ENCODE measurements around the gene ZNF148. TPM values are rescaled to one million over a fixed set of nuclear protein-coding genes. Genes with fewer than 3 reads are reported as not detected.

ZNF148 gene
- total RNA-seq, 4 donors from 2014 or later = 64.2 to 86.7 (median 75.3) TPM

- Histone ChIP-seq H3K27me3 (no peaks in the 10 kb centered on the region), H3K4me1 (peaks cover 0 to 4% of the 10 kb centered on the region in 2 donors), H3K36me3 (no peaks in the 10 kb centered on the region), H3K9me3 (no peaks in the 10 kb centered on the region), H3K27ac (no peak overlapping the region), H3K4me3 (replicated peaks in 1 of 3) (no peak overlapping the region)
- 83 to 84% methylated on average over 5 of the region's 5 CpGs for WGBS, 2 donors
- no peak for DNase-seq
- intact Hi-C loops (cut with DNase I) = no loop called here
- TF ChIP-seq POLR2A (IDR thresholded peaks at IDR 0.05) = no peak
- no peak for TF ChIP-seq CTCF (IDR thresholded peaks at IDR 0.05)
These were observed 180.1 kb downstream of the ZNF148 start for GRCh38 chr3:125194849-125195601.

DNA sequence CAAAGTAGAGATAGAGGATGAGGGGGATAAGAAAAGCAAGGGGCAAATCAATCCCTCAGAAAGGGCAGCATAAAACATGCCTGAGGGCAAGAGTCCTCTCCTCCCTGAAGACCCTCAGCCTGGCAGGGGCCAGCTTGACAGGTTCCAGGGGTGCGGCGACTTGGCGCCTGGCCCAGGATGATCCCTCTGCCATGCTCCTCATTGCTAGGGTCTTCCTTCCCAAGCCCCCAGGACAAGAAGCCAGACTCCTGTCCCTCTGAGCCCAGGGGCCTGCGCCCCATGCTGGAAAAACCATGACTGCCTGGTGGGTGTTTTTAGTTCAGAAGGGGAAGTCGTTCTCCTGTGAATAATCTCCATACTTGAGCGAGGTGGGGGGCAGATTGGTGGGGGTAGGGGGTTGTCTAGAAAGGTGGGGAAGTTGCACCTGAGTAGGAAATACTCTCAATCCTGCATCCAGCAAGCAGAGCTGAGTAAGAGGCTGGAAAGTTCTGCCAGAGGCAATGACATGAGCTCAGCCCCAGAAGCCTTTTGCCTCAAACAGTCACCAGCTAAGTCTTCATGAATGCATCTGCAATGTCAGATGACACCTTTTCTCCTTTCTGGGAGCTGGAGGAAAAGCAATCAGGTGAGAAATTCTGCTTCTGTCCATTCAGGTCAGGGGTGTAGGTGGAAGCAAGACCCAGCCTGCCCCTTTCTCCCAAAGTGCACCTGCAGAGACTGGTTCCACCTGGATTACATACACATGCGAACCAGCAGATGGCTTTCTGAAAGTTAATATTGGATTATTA is 180.9 kb downstream of the ZNF148 start:
- H3K36me3 ChIP-seq = no peaks in the 10 kb centered on the region
- H3K27ac ChIP-seq = no peak overlapping the region
- intact Hi-C loops (cut with DNase I) = no loop called here
- no peaks in the 10 kb centered on the region for H3K9me3 ChIP-seq
- WGBS, 2 donors = 90 to 91% methylated on average over 7 of the region's 7 CpGs
- H3K4me1 ChIP-seq = peaks cover 0 to 4% of the 10 kb centered on the region in 2 donors
- no peaks in the 10 kb centered on the region for H3K27me3 ChIP-seq
- TF ChIP-seq POLR2A (IDR thresholded peaks at IDR 0.05) = no peak
- TF ChIP-seq CTCF (IDR thresholded peaks at IDR 0.05) = no peak
- no peak overlapping the region for H3K4me3 ChIP-seq (replicated peaks in 1 of 3)
- DNase-seq = no peak

- no peaks in the 10 kb centered on the region for H3K9me3 ChIP-seq
- H3K27ac ChIP-seq = no peak overlapping the region
- H3K4me3 ChIP-seq (replicated peaks in 1 of 3) = no peak overlapping the region
- peaks cover 0 to 4% of the 10 kb centered on the region in 2 donors for H3K4me1 ChIP-seq
- no peaks in the 10 kb centered on the region for H3K36me3 ChIP-seq
- H3K27me3 ChIP-seq = no peaks in the 10 kb centered on the region
- TF ChIP-seq CTCF (IDR thresholded peaks at IDR 0.05) (no peak), POLR2A (IDR thresholded peaks at IDR 0.05) (no peak)
- intact Hi-C loops (cut with DNase I) = no loop called here
- DNase-seq = no peak
- 81 to 86% methylated on average over 12 of the region's 12 CpGs for WGBS, 2 donors
These were observed 182.7 kb downstream of the ZNF148 start for GRCh38 chr3:125192190-125193035.

DNA sequence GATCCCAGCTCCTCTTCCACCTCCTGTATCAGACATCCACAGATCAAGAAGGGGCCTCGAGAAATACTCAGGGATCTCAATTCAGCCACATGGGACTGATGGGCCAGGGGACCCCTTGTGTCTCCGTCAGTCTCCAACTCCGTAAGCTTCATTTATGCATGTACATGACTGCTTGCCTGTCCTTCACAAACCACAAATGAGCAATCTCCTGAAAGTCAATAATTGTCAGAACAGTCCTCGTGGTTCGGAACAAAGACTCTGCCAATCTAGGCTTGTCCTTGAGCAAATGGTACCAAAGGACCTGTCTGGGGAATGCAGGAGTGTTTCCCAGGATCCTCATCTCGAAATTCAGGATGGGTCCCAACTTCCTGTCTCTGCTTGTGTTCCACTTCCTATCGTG is 183.4 kb downstream of the ZNF148 start:
- intact Hi-C loops (cut with DNase I) = no loop called here
- no peak for DNase-seq
- H3K27ac ChIP-seq = no peak overlapping the region
- H3K27me3 ChIP-seq = no peaks in the 10 kb centered on the region
- no peak for TF ChIP-seq POLR2A (IDR thresholded peaks at IDR 0.05)
- TF ChIP-seq CTCF (IDR thresholded peaks at IDR 0.05) = no peak
- no peak overlapping the region for H3K4me3 ChIP-seq (replicated peaks in 1 of 3)
- no peaks in the 10 kb centered on the region for H3K9me3 ChIP-seq
- no peaks in the 10 kb centered on the region for H3K36me3 ChIP-seq
- WGBS, 2 donors = 85 to 88% methylated on average over 7 of the region's 7 CpGs
- H3K4me1 ChIP-seq = peaks cover 0 to 1% of the 10 kb centered on the region in 2 donors
